HEK293 (cell line): ENCODE data around the gene PLCB1.

Experiments
- ZBTB21 ChIP-seq: fragments of 450-650 bp; formaldehyde crosslinking; IDR thresholded peaks from 2 replicates; pipeline ENCODE4 v1.5.1; 2017; ENCODE audit warnings: missing biosample characterization, missing genetic modification characterization
- ZNF394 ChIP-seq: fragments of 450-650 bp; formaldehyde crosslinking; IDR thresholded peaks from 2 replicates; pipeline ENCODE4 v1.5.1; 2016; ENCODE audit warnings: missing biosample characterization, missing genetic modification characterization, mild to moderate bottlenecking, moderate library complexity, borderline replicate concordance
- ZXDB ChIP-seq: fragments of 450-650 bp; formaldehyde crosslinking; IDR thresholded peaks from 2 replicates; pipeline ENCODE4 v1.5.1; 2016; ENCODE audit warnings: missing biosample characterization, missing genetic modification characterization
- TF ChIP-seq, protein P1 (sequence below): fragments of 450-650 bp; formaldehyde crosslinking; IDR thresholded peaks from 2 replicates; pipeline ENCODE4 v1.5.1; 2016; ENCODE audit warnings: missing biosample characterization, missing genetic modification characterization

DNA sequence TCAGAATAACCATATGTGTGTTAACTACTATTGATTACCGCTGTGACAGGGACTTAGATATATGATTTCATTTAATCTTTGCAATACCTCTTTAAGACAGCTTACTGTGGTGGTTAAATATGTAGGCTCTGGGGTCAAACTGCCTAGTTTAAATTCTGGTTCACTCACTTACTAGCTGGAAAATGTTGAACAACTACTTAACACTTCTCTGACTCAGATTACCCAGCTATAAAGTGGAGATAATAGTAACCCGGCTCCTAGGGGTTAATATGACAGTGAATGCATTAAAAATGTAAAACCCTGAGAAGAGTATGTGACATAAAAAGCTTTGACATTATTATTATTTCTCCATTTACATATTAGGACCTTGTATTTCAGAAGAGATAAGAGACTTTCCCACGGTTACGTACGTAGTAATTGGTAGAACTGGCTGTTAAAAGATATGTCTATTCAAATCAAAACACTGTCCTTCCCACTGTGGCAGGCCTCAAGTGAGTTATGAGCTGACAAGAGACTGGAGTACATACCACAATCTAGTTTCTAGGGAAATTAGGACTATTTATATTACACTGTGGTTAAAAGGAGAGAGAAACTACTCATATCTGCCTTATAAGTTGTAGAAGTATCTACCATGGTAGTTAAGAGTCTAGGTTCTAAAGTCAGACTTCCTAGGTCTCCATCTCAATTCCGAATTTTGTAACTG is 4.4 kb upstream of the PLCB1 start:
- TF ChIP-seq ZXDB (tag by site-specific recombination): no peak
- TF ChIP-seq ZBTB21 (tag by site-specific recombination): no peak
- TF ChIP-seq, protein P1, sequence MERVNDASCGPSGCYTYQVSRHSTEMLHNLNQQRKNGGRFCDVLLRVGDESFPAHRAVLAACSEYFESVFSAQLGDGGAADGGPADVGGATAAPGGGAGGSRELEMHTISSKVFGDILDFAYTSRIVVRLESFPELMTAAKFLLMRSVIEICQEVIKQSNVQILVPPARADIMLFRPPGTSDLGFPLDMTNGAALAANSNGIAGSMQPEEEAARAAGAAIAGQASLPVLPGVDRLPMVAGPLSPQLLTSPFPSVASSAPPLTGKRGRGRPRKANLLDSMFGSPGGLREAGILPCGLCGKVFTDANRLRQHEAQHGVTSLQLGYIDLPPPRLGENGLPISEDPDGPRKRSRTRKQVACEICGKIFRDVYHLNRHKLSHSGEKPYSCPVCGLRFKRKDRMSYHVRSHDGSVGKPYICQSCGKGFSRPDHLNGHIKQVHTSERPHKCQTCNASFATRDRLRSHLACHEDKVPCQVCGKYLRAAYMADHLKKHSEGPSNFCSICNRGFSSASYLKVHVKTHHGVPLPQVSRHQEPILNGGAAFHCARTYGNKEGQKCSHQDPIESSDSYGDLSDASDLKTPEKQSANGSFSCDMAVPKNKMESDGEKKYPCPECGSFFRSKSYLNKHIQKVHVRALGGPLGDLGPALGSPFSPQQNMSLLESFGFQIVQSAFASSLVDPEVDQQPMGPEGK (tag by site-specific recombination): no peak
- TF ChIP-seq ZNF394: no peak
